Activated T-cell treated with anti-CD3 and anti-CD28 coated beads for 1 hour (primary cell): ENCODE results near the gene CCDC138.
"Not testable (repeated sequence)": the region's sequence is repeated elsewhere in the genome, so short reads cannot be mapped to it uniquely, and the experiment has no call there.

ENCODE experiments used
- DNase-seq: peaks from one replicate; pipeline ENCODE4 v3.0.0-alpha.2; 2020; ENCODE audit warnings: low read depth

CCDC138 gene

GRCh38 chr2:108786354-108787215 is at the start of gene CCDC138:
CCDC138 (plus strand) TSS chr2:108786771; CDS start chr2:108786823, 52 bp downstream.
- DNase-seq, result peak; percentile 90

GRCh38 chr2:108757973-108758372 is 28.6 kb upstream of the CCDC138 start:
- DNase-seq, result not testable (repeated sequence)

GRCh38 chr2:108762618-108763017 is 24.0 kb upstream of the CCDC138 start:
- DNase-seq, result not testable (repeated sequence)

- DNase-seq, result not testable (repeated sequence)
Measured at GRCh38 chr2:108766671-108767070, 19.9 kb upstream of the CCDC138 start.

- not testable (repeated sequence) for DNase-seq
Measured at GRCh38 chr2:108767859-108768258, 18.7 kb upstream of the CCDC138 start.

GRCh38 chr2:108776475-108776874 is 10.1 kb upstream of the CCDC138 start:
- no peak for DNase-seq

GRCh38 chr2:108778857-108779256 is 7.7 kb upstream of the CCDC138 start:
- DNase-seq, result no peak

GRCh38 chr2:108786008-108786353 is 590 bp upstream of the CCDC138 start:
- no peak for DNase-seq

GRCh38 chr2:108787216-108787541 is 608 bp downstream of the CCDC138 start:
- DNase-seq, result no peak

- no peak for DNase-seq
Measured at GRCh38 chr2:108803045-108803736, 16.6 kb downstream of the CCDC138 start.

GRCh38 chr2:108805032-108805431 is 18.5 kb downstream of the CCDC138 start:
- no peak for DNase-seq

GRCh38 chr2:108805782-108806181 is 19.2 kb downstream of the CCDC138 start:
- DNase-seq, result no peak

GRCh38 chr2:108806371-108807113 is 20.0 kb downstream of the CCDC138 start:
- no peak for DNase-seq

- no peak for DNase-seq
Measured at GRCh38 chr2:108809936-108810335, 23.4 kb downstream of the CCDC138 start.

- no peak for DNase-seq
Measured at GRCh38 chr2:108810993-108811957, 24.7 kb downstream of the CCDC138 start.

GRCh38 chr2:108813732-108814131 is 27.2 kb downstream of the CCDC138 start:
- no peak for DNase-seq

- no peak for DNase-seq
Measured at GRCh38 chr2:108820482-108820881, 33.9 kb downstream of the CCDC138 start.

- no peak for DNase-seq
Measured at GRCh38 chr2:108823286-108823685, 36.7 kb downstream of the CCDC138 start.

- no peak for DNase-seq
Measured at GRCh38 chr2:108824316-108825070, 37.9 kb downstream of the CCDC138 start.

- no peak for DNase-seq
Measured at GRCh38 chr2:108825254-108825653, 38.7 kb downstream of the CCDC138 start.

- no peak for DNase-seq
Measured at GRCh38 chr2:108825736-108826135, 39.2 kb downstream of the CCDC138 start.
